MG63 (cell line): ENCODE data around the gene NFATC2IP. TPM values are rescaled to one million over a fixed set of nuclear protein-coding genes. Genes with fewer than 3 reads are reported as not detected.
A peak's percentile ranks its signal among the peaks of the same experiment; 100 is the strongest.

Experiments used
- DNase-seq: peaks from one replicate; pipeline ENCODE4 v3.0.0-alpha.2; 2020
- H3K27me3 ChIP-seq: fragments of 250-450 bp; sonication (Bioruptor Pico); 2 replicates; pipeline ENCODE4 v1.5.1; 2020; ENCODE audit warnings: mild to moderate bottlenecking, moderate library complexity
- H3K36me3 ChIP-seq: fragments of 250-450 bp; sonication (Bioruptor Pico); 2 replicates; pipeline ENCODE4 v1.5.1; 2020; ENCODE audit warnings: mild to moderate bottlenecking, moderate library complexity
- H3K4me3 ChIP-seq: fragments of 250-450 bp; sonication (Bioruptor Pico); 2 replicates; pipeline ENCODE4 v1.5.1; 2020; ENCODE audit warnings: mild to moderate bottlenecking, moderate library complexity
- H3K9me3 ChIP-seq: fragments of 250-450 bp; sonication (Bioruptor Pico); 2 replicates; pipeline ENCODE4 v1.5.1; 2020; ENCODE audit warnings: mild to moderate bottlenecking, moderate library complexity
- total RNA-seq: library from RNA; depleted of rRNA; stranded (reverse); fragments of >200 nt; shearing (Covaris generic); gene quantifications from 2 replicates; pipeline ENCODE4 v1.2.3, GENCODE V29; 2014; ENCODE audit warnings: low replicate concordance; rRNA removed

NFATC2IP gene
- total RNA-seq, result 11.4 and 21.3 TPM in 2 replicates

DNA sequence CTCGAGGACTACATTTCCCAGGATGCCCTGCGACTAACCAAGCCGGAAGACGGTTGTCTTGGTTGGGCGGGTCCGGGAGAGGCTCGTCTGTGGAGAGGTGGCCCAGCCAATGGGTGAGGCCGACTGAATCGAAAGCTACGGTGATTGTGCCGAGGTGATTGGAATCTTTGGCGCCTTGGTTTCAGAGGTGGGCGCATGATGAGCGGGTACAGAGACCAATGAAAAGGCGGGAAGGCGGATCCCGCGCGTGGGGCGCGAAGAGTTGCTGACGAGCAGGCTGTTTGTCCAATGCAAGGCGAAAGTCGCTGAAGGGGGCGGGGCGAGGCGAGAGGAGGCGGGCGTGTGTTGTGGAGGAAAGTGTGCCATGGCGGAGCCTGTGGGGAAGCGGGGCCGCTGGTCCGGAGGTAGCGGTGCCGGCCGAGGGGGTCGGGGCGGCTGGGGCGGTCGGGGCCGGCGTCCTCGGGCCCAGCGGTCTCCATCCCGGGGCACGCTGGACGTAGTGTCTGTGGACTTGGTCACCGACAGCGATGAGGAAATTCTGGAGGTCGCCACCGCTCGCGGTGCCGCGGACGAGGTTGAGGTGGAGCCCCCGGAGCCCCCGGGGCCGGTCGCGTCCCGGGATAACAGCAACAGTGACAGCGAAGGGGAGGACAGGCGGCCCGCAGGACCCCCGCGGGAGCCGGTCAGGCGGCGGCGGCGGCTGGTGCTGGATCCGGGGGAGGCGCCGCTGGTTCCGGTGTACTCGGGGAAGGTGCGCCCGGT lies at the start of gene NFATC2IP:
NFATC2IP (plus strand) TSS at position 290 of the 762 bp plus-strand sequence; CDS start at position 365, 75 bp downstream.
- DNase-seq, result peak; percentile 100
- Histone ChIP-seq H3K9me3 (no peaks in the 10 kb centered on the region), H3K27me3 (no peaks in the 10 kb centered on the region), H3K4me3 (peak within 1 kb of the TSS; percentile 98), H3K36me3 (peaks cover 28% of the 10 kb centered on the region)

DNA sequence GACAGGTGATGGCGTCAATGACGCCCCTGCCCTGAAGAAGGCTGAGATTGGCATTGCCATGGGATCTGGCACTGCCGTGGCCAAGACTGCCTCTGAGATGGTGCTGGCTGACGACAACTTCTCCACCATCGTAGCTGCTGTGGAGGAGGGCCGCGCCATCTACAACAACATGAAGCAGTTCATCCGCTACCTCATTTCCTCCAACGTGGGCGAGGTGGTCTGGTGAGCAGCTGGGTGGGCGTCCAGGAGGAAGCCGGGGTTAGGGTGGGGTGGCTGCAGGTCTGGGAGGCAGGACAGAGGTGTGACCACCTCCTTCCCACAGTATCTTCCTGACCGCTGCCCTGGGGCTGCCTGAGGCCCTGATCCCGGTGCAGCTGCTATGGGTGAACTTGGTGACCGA lies 48.9 kb upstream of the NFATC2IP start:
- no peaks in the 10 kb centered on the region for H3K27me3 ChIP-seq
- H3K36me3 ChIP-seq, result no peaks in the 10 kb centered on the region
- no peaks in the 10 kb centered on the region for H3K9me3 ChIP-seq
- no peak overlapping the region for H3K4me3 ChIP-seq
- DNase-seq, result no peak

DNA sequence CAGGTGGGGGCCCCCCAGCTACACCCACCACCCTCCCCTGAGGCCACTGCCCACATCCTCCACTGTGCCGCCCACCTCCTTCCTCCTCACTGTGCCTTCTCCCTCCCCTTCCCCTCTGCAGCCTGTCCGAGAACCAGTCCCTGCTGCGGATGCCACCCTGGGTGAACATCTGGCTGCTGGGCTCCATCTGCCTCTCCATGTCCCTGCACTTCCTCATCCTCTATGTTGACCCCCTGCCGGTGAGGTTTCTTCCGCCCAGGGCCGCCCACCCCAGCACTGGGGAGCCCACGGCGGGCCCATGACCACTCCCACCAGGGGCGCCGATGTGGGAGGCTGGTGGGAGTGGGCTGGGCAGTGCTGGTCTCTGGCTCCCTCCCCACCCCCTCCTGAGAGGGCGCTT lies 47.8 kb upstream of the NFATC2IP start:
- H3K36me3 ChIP-seq, result peaks cover 2% of the 10 kb centered on the region; the same call in 1 of the 2 replicates
- no peak for DNase-seq
- H3K9me3 ChIP-seq, result no peaks in the 10 kb centered on the region
- H3K4me3 ChIP-seq, result no peak overlapping the region
- H3K27me3 ChIP-seq, result no peaks in the 10 kb centered on the region

DNA sequence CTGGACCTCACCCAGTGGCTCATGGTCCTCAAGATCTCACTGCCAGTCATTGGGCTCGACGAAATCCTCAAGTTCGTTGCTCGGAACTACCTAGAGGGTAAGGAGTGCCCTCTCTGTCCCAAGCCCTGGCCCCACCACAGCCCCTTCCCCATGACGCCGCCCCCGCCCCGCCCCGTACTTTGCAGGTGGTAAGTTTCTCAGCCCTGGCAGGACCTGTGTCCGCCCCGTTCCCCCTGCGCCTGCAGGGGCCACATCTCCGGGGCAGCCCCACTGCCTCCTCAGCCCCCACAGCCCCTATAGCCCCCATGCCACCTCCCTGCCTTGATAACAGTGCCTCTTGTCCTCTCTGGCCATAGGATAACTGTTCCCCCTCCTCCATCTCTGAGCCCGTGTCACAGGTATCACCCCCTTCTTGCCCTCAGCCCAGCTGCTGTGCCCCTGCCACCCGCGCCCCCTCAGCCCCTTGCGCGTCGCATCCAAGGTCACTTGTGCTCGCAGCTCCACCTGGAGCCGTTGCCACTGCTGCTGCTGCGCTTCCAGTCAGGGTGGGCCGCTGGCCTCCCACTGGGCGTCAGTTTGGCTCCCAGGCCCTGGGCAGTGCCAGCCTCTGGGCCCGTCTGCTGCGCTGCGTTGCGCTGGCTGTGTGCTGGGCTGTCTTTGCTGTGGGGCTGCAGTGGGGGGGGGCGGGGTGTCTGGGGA lies 47.2 kb upstream of the NFATC2IP start:
- Histone ChIP-seq H3K4me3 (no peak overlapping the region), H3K36me3 (peaks cover 8% of the 10 kb centered on the region; the same call in 1 of the 2 replicates), H3K9me3 (no peaks in the 10 kb centered on the region), H3K27me3 (no peaks in the 10 kb centered on the region)
- no peak for DNase-seq

DNA sequence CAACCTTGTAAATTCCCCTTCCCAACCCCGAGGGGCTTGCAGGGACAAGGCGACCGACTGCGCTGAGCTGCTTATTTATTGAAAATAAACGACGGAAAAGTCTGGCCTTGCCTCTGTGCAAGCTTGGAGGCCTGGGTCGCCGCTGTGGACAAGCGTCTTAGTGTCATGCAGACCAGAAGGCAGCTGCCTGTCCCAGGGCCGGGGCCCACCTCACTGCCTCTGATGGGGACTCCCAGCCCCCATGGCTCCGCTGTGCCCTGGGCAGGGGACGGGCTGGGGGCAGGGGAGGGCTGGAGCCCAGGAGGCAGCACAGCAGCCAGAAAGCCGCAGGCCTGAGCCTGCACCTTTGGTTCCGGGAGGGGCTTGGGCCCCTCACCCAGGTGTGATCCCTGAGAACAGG lies 46.4 kb upstream of the NFATC2IP start:
- H3K36me3 ChIP-seq, result peaks cover 9% of the 10 kb centered on the region; the same call in 1 of the 2 replicates
- H3K4me3 ChIP-seq, result no peak overlapping the region
- H3K9me3 ChIP-seq, result no peaks in the 10 kb centered on the region
- H3K27me3 ChIP-seq, result no peaks in the 10 kb centered on the region
- no peak for DNase-seq

DNA sequence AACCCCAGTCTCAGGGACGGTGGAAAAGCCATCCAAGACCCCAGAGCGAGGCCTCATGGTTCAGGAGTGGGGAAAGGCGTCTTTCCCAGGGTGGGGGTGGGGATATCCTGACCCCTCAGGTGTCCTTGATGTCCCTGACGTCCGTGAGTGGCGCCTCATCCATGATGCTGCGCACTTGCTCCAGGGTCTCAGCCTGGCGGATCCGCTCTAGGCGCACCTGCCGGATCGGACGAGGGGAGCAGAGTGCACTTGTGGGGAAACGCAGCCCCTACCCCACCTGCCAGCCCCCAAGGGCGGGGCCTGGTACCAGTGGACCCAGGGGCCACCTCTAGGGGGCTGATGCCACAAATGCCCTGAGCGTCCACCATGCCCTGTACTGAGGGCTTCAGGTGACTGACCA lies 45.9 kb upstream of the NFATC2IP start:
- DNase-seq, result no peak
- Histone ChIP-seq H3K36me3 (peaks cover 9% of the 10 kb centered on the region; the same call in 1 of the 2 replicates), H3K9me3 (no peaks in the 10 kb centered on the region), H3K4me3 (no peak overlapping the region), H3K27me3 (no peaks in the 10 kb centered on the region)

DNA sequence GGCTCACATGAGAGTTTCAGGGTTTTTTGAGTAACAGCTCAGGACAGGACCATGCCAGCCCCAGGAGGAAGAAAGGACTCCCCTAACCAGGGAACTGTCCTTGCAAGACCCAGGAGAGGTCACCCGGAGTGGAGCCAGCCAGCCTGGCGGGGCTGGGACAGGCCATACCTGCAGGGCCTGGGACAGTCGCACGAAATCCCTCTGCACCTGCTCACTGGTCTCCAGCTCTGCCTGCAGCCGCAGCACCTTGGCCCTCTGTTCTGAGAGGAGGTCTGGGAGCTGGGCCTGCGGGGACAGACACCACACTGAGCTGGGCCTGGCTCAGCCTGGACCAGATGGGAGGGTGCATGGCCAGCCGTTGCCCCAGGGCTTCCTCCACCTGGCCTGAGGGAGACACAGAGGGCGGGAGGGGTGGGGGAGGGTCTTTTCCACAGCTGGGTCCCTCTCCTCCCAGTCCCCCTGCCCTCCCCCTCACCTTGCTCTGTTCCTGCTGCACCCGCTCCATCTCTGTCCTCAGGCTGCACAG lies 45.4 kb upstream of the NFATC2IP start:
- H3K36me3 ChIP-seq, result peaks cover 9% of the 10 kb centered on the region; the same call in 1 of the 2 replicates

DNA sequence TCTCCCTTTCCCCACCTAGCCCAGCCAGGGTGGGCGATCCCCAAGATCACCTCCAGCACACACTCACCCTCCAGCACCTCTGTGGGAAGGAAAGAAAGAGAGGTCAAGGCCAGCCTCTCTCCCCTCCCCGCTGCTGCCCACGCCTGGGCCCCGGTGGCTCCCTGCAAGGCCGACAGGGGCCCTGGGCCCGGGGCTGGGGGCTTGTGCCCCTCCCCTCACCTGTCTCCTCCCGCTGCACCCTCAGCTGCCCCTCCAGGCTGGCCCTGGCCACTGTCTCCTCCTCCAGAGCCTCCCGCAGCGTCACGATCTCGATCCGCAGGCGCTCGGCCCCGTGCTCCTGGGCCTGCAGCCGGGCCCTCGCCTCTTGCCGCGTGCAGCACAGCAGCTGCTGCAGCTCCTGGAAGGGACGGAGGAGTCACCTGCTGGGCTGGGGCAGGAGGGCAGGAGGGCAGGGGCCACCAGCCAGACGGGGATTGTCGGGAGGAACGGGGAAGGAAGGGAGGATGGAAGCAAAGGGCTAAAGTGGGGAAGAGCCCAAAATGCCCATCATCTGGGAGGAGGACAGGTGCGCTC lies 44.9 kb upstream of the NFATC2IP start:
- DNase-seq, result no peak
- Histone ChIP-seq H3K27me3 (no peaks in the 10 kb centered on the region), H3K36me3 (peaks cover 13% of the 10 kb centered on the region), H3K4me3 (no peak overlapping the region), H3K9me3 (no peaks in the 10 kb centered on the region)

More for the DNA sequence above, 45.4 kb upstream of the NFATC2IP start:
- no peak for DNase-seq
- Histone ChIP-seq H3K9me3 (no peaks in the 10 kb centered on the region), H3K27me3 (no peaks in the 10 kb centered on the region), H3K4me3 (no peak overlapping the region)

DNA sequence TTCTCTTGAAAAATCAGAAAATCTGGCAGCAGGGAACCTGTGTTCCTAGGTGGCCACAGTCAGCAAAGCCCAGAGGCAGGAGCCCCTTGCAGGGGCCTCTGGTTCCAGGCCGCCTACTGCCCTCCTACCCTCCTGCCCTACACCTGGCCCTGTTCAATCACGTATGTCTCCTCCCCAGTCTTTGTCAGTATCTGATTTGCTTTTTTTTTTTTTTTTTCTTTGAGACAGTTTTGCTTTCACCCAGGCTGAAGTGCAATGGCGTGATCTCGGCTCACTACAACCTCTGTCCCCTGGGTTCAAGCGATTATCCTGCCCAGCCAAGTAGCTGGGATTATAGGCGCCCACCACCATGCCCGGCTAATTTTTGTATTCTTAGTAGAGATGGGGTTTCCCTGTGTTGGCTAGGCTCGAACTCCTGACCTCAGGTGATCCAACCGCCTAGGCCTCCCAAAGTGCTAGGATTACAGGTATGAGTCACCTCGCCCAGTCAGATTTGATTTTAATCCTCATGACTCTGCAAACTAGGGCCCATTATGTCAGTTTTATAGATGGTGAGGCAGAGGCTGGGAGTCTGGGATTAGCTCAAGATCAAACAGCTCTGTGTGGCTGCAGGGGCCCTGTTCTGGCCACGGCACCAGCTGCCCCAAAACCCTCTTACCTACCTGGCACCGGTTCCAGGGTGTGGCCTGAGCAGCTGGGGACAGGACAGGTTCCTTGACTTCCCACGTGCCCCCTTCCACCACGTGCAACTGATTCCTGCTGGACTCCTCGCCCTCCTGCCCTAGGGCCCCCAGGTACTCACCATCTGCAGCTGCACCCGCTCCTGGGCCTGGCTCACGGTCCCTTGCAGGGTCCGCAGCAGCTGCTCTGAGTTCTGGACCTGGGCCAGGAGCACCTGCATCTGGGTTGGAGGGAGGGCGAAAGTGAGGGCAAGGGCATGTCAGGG lies 40.4 kb upstream of the NFATC2IP start:
- DNase-seq, result peak; percentile 33
- Histone ChIP-seq H3K4me3 (no peak overlapping the region), H3K9me3 (no peaks in the 10 kb centered on the region), H3K36me3 (peaks cover 27% of the 10 kb centered on the region), H3K27me3 (no peaks in the 10 kb centered on the region)

DNA sequence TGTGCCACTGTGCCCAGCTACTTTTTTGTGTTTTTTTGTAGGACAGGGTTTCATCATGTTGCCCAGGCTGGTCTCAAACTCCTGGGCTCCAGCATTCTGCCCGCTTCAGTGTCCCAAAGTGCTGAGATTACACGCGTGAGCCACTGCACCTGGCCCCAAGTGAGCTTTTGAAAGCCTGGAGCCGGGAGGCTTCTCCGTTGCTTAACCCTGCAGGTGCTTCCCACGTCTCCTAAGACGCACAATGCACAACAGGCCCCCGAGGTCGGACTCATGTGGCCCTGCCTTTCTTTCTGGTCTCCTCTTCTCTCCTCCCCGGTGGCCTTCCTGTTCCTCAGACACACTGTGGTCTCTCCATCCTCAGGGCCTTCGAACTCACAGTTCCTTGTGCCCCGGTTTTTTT lies 38.2 kb upstream of the NFATC2IP start:
- Histone ChIP-seq H3K27me3 (no peaks in the 10 kb centered on the region), H3K36me3 (peaks cover 43% of the 10 kb centered on the region), H3K4me3 (no peak overlapping the region), H3K9me3 (no peaks in the 10 kb centered on the region)
- DNase-seq, result no peak

DNA sequence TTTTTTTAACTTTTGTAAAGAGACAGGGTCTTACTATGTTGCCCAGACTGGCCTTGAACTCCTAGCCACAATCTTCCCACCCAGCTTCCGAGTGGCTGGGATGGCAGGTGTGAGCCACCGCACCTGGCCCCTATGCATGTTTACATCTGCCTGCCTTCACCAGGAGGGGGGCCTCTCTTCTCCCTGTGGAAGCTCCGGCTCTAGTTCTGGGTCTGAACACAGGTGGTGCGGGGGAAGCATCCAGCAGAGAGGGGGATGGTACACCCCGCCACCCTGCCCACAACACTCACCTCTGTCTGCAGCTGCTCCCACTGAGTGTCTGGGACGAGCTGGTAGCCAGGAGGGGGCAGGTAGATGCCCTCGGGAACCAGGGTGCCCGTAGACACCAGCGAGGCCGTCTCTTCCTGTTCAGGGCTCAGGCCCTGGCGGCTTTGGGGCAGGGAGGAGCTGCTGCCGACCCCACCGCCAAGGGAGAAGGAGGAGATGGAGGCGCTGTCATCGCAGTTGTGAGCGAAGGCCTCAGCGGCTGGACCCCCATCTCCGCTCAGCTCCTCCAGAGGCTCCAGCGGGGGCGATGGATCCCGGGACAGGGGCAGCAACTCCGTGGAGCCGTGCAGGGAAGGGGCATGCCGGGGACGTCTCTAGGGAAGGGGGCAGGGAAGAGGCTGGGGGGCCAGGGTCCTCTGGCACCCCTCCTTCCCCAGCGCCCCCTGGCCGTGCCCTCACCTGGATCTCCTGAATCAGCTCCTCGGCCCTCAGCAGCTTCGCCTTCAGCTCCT lies 36.6 kb upstream of the NFATC2IP start:
- peaks cover 37% of the 10 kb centered on the region for H3K36me3 ChIP-seq
- H3K27me3 ChIP-seq, result no peaks in the 10 kb centered on the region
- no peak for DNase-seq

DNA sequence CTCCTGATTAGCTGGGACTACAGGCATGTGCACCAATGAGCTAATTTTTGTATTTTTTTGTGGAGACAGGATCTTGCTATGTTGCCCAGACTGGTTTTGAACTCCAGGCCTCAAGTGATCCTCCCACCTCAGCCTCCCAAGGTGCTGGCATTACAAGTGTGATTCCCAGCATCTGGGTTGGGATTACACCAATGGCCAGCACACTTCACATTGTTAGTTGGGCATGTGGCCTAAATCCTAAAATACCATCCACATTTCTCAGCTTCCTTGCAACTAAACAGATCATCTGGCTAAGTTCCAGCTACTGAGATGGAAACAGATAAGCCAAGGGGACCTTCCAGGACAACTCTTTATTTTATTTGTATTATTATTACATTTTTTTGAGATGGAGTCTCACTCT lies 35.6 kb upstream of the NFATC2IP start:
- peak; percentile 26 for DNase-seq
- H3K27me3 ChIP-seq, result no peaks in the 10 kb centered on the region
- no peaks in the 10 kb centered on the region for H3K9me3 ChIP-seq
- peaks cover 39% of the 10 kb centered on the region for H3K36me3 ChIP-seq
- no peak overlapping the region for H3K4me3 ChIP-seq

More for the DNA sequence above, 36.6 kb upstream of the NFATC2IP start:
- no peaks in the 10 kb centered on the region for H3K9me3 ChIP-seq
- H3K4me3 ChIP-seq, result no peak overlapping the region

DNA sequence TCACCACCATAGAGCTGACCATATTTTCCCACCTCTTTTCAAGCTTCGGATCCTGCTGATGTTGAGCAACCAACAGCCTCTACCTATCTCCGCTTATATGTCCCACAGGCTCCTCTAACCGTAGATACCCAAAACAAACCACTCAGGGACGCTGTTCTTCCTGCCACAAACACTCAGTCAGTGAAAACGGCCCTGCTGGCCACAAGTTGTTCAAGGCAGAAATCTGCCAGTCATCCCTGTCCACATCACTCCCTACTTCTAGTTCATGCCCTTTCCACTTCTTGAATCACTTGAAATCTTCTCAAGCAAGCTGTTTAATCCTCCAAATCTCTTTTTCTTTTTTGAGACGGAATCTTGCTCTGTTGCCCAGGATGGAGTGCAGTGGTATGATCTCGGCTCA lies 33.6 kb upstream of the NFATC2IP start:
- no peak overlapping the region for H3K4me3 ChIP-seq
- H3K36me3 ChIP-seq, result peaks cover 36% of the 10 kb centered on the region
- no peak for DNase-seq
- no peaks in the 10 kb centered on the region for H3K27me3 ChIP-seq
- H3K9me3 ChIP-seq, result no peaks in the 10 kb centered on the region

DNA sequence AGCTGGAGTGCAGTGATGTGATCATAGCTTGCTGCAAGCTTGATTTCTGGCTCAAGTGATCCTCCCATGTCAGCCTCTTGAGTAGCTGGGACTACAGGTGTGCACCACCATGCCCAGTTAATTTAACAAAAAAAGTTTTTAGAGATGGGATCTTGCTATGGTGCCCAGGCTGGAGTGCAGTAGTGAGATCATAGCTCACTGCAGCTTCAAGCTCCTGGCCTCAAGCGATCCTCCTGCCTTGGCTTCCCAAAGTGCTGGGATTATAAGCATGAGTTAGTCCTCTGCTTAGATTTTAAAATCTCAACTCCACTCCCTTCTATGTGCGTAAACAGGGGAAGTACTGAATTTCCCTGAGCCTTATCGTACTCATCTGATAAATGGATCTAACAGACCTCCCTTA lies 32.0 kb upstream of the NFATC2IP start:
- no peak overlapping the region for H3K4me3 ChIP-seq
- H3K36me3 ChIP-seq, result peaks cover 41% of the 10 kb centered on the region
- no peaks in the 10 kb centered on the region for H3K27me3 ChIP-seq
- H3K9me3 ChIP-seq, result no peaks in the 10 kb centered on the region
- DNase-seq, result no peak

DNA sequence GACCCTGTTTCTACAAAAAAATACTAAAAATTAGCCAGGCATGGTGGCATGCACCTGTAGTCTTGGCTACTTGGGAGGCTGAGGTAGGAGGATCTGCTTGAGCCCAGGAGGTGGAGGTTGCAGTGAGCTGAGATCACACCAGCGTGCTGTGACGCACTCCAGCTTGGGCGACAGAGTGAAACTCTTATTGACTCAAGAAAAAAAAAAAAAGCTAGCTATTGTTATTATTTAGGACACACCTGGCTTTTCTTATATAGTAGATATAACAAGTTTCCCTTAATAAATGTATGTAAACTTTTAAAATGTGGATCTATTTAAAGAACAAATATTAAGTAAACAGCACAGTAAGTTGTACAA lies 27.5 kb upstream of the NFATC2IP start:
- Histone ChIP-seq H3K4me3 (no peak overlapping the region), H3K27me3 (no peaks in the 10 kb centered on the region), H3K9me3 (no peaks in the 10 kb centered on the region), H3K36me3 (peaks cover 17% of the 10 kb centered on the region)
- no peak for DNase-seq
